HCT116 (cell line): Measurements from ENCODE around the gene NIPA2.

ENCODE experiments used
- CBX3 ChIP-seq: IDR thresholded peaks from 2 replicates; pipeline ENCODE4 v1.6.1; 2012; ENCODE audit warnings: low read depth
- CEBPB ChIP-seq: IDR thresholded peaks from 2 replicates; pipeline ENCODE4 v1.6.1; 2012; ENCODE audit warnings: low read depth
- CTCF ChIP-seq, 3 experiments: fragments of 200-600 bp in 1 of 3; sonication (generic) in 1 of 3; IDR thresholded peaks in 2 of 3; conservative IDR thresholded peaks in 1 of 3; 2 replicates each; pipeline ENCODE4 v1.5.1; 2012 to 2017; ENCODE audit warnings: low read depth in 2 of 3, low read length in 2 of 3, antibody characterized with exemption in 1 of 3, borderline replicate concordance in 1 of 3, control low read depth in 1 of 3, mild to moderate bottlenecking in 1 of 3, mixed read lengths in 1 of 3, mixed run types in 1 of 3, moderate library complexity in 1 of 3; ENCODE audit not compliant: insufficient read depth in 1 of 3
- EZH2 ChIP-seq: fragments of 200-600 bp; sonication (generic); IDR thresholded peaks from 2 replicates; pipeline ENCODE4 v1.6.1; 2017; ENCODE audit warnings: antibody characterized with exemption, mixed run types
- EZH2phosphoT487 ChIP-seq: fragments of 200-600 bp; IDR thresholded peaks from 2 replicates; pipeline ENCODE4 v1.6.1; 2018; ENCODE audit warnings: antibody characterized with exemption, borderline replicate concordance
- MAX ChIP-seq: IDR thresholded peaks from 2 replicates; pipeline ENCODE4 v1.6.1; 2012
- POLR2A ChIP-seq: IDR thresholded peaks from 2 replicates; pipeline ENCODE4 v1.7.0; 2011; ENCODE audit warnings: borderline replicate concordance; ENCODE audit not compliant: insufficient read depth, insufficient read length; ENCODE audit errors: extremely low read depth
- RAD21 ChIP-seq: IDR thresholded peaks from 2 replicates; pipeline ENCODE4 v1.6.1; 2012; ENCODE audit warnings: low read depth, mild to moderate bottlenecking
- SIN3A ChIP-seq: IDR thresholded peaks from 2 replicates; pipeline ENCODE4 v1.6.1; 2012; ENCODE audit warnings: low read depth
- SRF ChIP-seq: IDR thresholded peaks from 2 replicates; pipeline ENCODE4 v1.6.1; 2012; ENCODE audit warnings: low read depth
- TCF7L2 ChIP-seq: IDR thresholded peaks from 2 replicates; pipeline ENCODE4 v1.7.0; 2011; ENCODE audit warnings: borderline replicate concordance, inconsistent platforms; ENCODE audit not compliant: insufficient read depth, insufficient read length; ENCODE audit errors: extremely low read depth

- TF ChIP-seq MAX (no peak), SIN3A (no peak), POLR2A (no peak), CTCF (IDR thresholded peaks at IDR 0.05 in 2 of 3, conservative IDR thresholded peaks at IDR 0.05 in 1 of 3; ENCODE audit: borderline replicate concordance in 1 of 3, insufficient read depth in 1 of 3, low read depth in 2 of 3, low read length in 2 of 3) (no peak), SRF (no peak), EZH2phosphoT487 (no peak), TCF7L2 (no peak), CEBPB (no peak), RAD21 (no peak), EZH2 (no peak), CBX3 (no peak)
Measured at GRCh38 chr15:22810853-22811338, 27.6 kb upstream of the NIPA2 start.
